Epithelial cell of esophagus (primary cell): ENCODE measurements around the gene SPDYE17.
"Not testable (repeated sequence)": the region's sequence is repeated elsewhere in the genome, so short reads cannot be mapped to it uniquely, and the experiment has no call there.

Experiments used
- DNase-seq: peaks from one replicate; pipeline ENCODE4 v3.0.0; 2010; ENCODE audit warnings: low read depth
- H3K4me3 ChIP-seq: 2 replicates; pipeline ENCODE4 v1.5.1; 2011; ENCODE audit warnings: mild to moderate bottlenecking, low read length, control low read depth

Gene SPDYE17

GRCh38 chr7:76981187-76981970 lies 50.8 kb downstream of the SPDYE17 start:
- DNase-seq, H3K4me3 ChIP-seq: not testable (repeated sequence)

GRCh38 chr7:76980576-76980975 lies 51.6 kb downstream of the SPDYE17 start:
- DNase-seq, H3K4me3 ChIP-seq: not testable (repeated sequence)

GRCh38 chr7:76977761-76978367 lies 54.3 kb downstream of the SPDYE17 start:
- not testable (repeated sequence) for H3K4me3 ChIP-seq, DNase-seq

GRCh38 chr7:76974793-76975579 lies 57.2 kb downstream of the SPDYE17 start:
- DNase-seq = peak; percentile 64
- H3K4me3 ChIP-seq = not testable (repeated sequence)

- not testable (repeated sequence) for H3K4me3 ChIP-seq, DNase-seq
Measured at GRCh38 chr7:76974336-76974735, 57.8 kb downstream of the SPDYE17 start.

- not testable (repeated sequence) for H3K4me3 ChIP-seq, DNase-seq
Measured at GRCh38 chr7:76972391-76972790, 59.8 kb downstream of the SPDYE17 start.
